Aorta (tissue), 5 donors: ENCODE results near the gene GREM1. TPM values are rescaled to one million over a fixed set of nuclear protein-coding genes. Genes with fewer than 3 reads are reported as not detected.

Source experiments
- ATAC-seq: fragments of 200-7000 bp; cut with Tn5 transposase; one replicate; pipeline ENCODE4 v1.9.1; 2022; ENCODE audit warnings: moderate library complexity; ENCODE audit not compliant: low FRiP score
- DNase-seq, 2 donors: peaks; one replicate each; pipeline ENCODE4 v3.0.0-alpha.2; 2020
- H3K27ac ChIP-seq, 2 donors: one replicate each; pipeline ENCODE4 v1.5.1; 2013; ENCODE audit warnings: low read length in 2 of 2, mild to moderate bottlenecking in 2 of 2, moderate library complexity in 2 of 2, control low read depth in 1 of 2, inconsistent platforms in 1 of 2, low read depth in 1 of 2
- H3K27me3 ChIP-seq, 2 donors: one replicate each; pipeline ENCODE4 v1.6.1; 2013; ENCODE audit warnings: control low read depth in 1 of 2, low read length in 1 of 2, mild to moderate bottlenecking in 1 of 2, moderate library complexity in 1 of 2; ENCODE audit not compliant: insufficient read depth in 2 of 2, control insufficient read depth in 1 of 2
- H3K36me3 ChIP-seq, 2 donors: one replicate each; pipeline ENCODE4 v1.6.1; 2013; ENCODE audit warnings: control low read depth in 1 of 2, low read length in 1 of 2, mild to moderate bottlenecking in 1 of 2; ENCODE audit not compliant: insufficient read depth in 2 of 2, control insufficient read depth in 1 of 2
- H3K4me1 ChIP-seq, 2 donors: one replicate each; pipeline ENCODE4 v1.6.1; 2013; ENCODE audit warnings: low read length in 2 of 2, control low read depth in 1 of 2, mild to moderate bottlenecking in 1 of 2, moderate library complexity in 1 of 2; ENCODE audit not compliant: insufficient read depth in 2 of 2, control insufficient read depth in 1 of 2
- H3K4me3 ChIP-seq, 2 donors: one replicate each; pipeline ENCODE4 v1.5.1; 2013; ENCODE audit warnings: low read length in 2 of 2, control low read depth in 1 of 2, mild to moderate bottlenecking in 1 of 2
- H3K9me3 ChIP-seq: one replicate; pipeline ENCODE4 v1.6.1; 2013; ENCODE audit warnings: mild to moderate bottlenecking, low read length; ENCODE audit not compliant: control insufficient read depth
- WGBS, 2 donors: extraction: QIAGEN DNeasy Blood & Tissue Kit; methylation state at CpG; one replicate each; pipeline ENCODE4 v1.1.7; 2013; 5-methylcytosine and 5-hydroxymethylcytosine counted together
- intact Hi-C, 2 donors: fragments of 100-400 bp; cut with DNase I; formaldehyde crosslinking; loops; one replicate each; pipeline versions ENCODE4 v1.14.2 to v1.15.0; 2022
- polyA plus RNA-seq, 2 donors: library from polyadenylated mRNA; stranded (reverse); fragments of 200-250 nt; gene quantifications; one replicate each; pipeline ENCODE4 v1.2.3, GENCODE V29; 2013
- total RNA-seq, 2 donors: library from RNA; stranded (reverse); fragmentation: NEBNext Ultra II Directional; extraction: Animal tissue kit (Norgen Biotek cat#: 25700); gene quantifications; one replicate each; pipeline ENCODE4 v1.2.1, GENCODE V29; 2021
- donor health status: healthy with polysubstance abuse.
- donor health status: Bipolar disorder and iron deficiency.
- donor health status: DM: no; HTN: no; CAD: no.
- donor health status: DM: no; HTN: no; CAD: no.
- donor health status: DM: yes; HTN: yes; CAD: no.

GREM1 gene
- total and polyA plus RNA-seq, 4 donors = under 0.01 to 35.5 (median 15.1) TPM

- Histone ChIP-seq H3K9me3 (no peaks in the 10 kb centered on the region), H3K27me3 (no peaks in the 10 kb centered on the region), H3K4me1 (no peaks in the 10 kb centered on the region), H3K27ac (no peak overlapping the region), H3K36me3 (no peaks in the 10 kb centered on the region), H3K4me3 (no peak overlapping the region)
- WGBS, 2 donors = 84 to 85% methylated on average over 2 of the region's 2 CpGs
- intact Hi-C loops = no loop called here
- ATAC-seq (no peak), DNase-seq (no peak)
These were observed 12.4 kb upstream of the GREM1 start for GRCh38 chr15:32705446-32705845.

GRCh38 chr15:32706704-32707103 is 11.1 kb upstream of the GREM1 start:
- no peak for DNase-seq
- Histone ChIP-seq H3K36me3 (no peaks in the 10 kb centered on the region), H3K4me3 (no peak overlapping the region), H3K4me1 (no peaks in the 10 kb centered on the region), H3K9me3 (no peaks in the 10 kb centered on the region), H3K27me3 (no peaks in the 10 kb centered on the region), H3K27ac (no peak overlapping the region)
- 22 to 40% methylated on average over 3 of the region's 3 CpGs for WGBS, 2 donors
- intact Hi-C loops = no loop called here
- no peak for ATAC-seq

GRCh38 chr15:32707436-32707835 is 10.4 kb upstream of the GREM1 start:
- 71 to 72% methylated on average over 6 of the region's 6 CpGs for WGBS, 2 donors
- H3K4me1 ChIP-seq = no peaks in the 10 kb centered on the region
- no peaks in the 10 kb centered on the region for H3K36me3 ChIP-seq
- no peak overlapping the region for H3K4me3 ChIP-seq
- DNase-seq = no peak
- ATAC-seq = no peak
- H3K9me3 ChIP-seq = no peaks in the 10 kb centered on the region
- intact Hi-C loops = no loop called here
- H3K27me3 ChIP-seq = no peaks in the 10 kb centered on the region
- H3K27ac ChIP-seq = no peak overlapping the region

GRCh38 chr15:32709295-32710033 is 8.3 kb upstream of the GREM1 start:
- no peak for ATAC-seq
- 69 to 75% methylated on average over 9 of the region's 9 CpGs for WGBS, 2 donors

GRCh38 chr15:32715276-32715675 is 2.5 kb upstream of the GREM1 start:
- intact Hi-C loops = no loop called here
- ATAC-seq (no peak), DNase-seq (no peak)
- 75 to 83% methylated on average over 4 of the region's 4 CpGs for WGBS, 2 donors
- no peaks in the 10 kb centered on the region for H3K9me3 ChIP-seq
- H3K27me3 ChIP-seq = peaks cover 0 to 2% of the 10 kb centered on the region in 2 donors
- no peak overlapping the region for H3K27ac ChIP-seq
- no peak overlapping the region for H3K4me3 ChIP-seq
- H3K4me1 ChIP-seq = no peaks in the 10 kb centered on the region
- no peaks in the 10 kb centered on the region for H3K36me3 ChIP-seq

More at GRCh38 chr15:32709295-32710033, 8.3 kb upstream of the GREM1 start:
- no peaks in the 10 kb centered on the region for H3K9me3 ChIP-seq
- intact Hi-C loops = no loop called here
- no peak for DNase-seq
- no peaks in the 10 kb centered on the region for H3K27me3 ChIP-seq
- H3K36me3 ChIP-seq = no peaks in the 10 kb centered on the region
- no peaks in the 10 kb centered on the region for H3K4me1 ChIP-seq
- no peak overlapping the region for H3K4me3 ChIP-seq
- H3K27ac ChIP-seq = no peak overlapping the region

- WGBS, 2 donors = 36 to 40% methylated on average over 13 of the region's 13 CpGs
- H3K9me3 ChIP-seq = no peaks in the 10 kb centered on the region
- H3K36me3 ChIP-seq = no peaks in the 10 kb centered on the region
- H3K4me1 ChIP-seq = no peaks in the 10 kb centered on the region
- ATAC-seq = no peak
- no peak overlapping the region for H3K27ac ChIP-seq
- DNase-seq = no peak
- intact Hi-C loops = no loop called here
- peaks cover 0 to 2% of the 10 kb centered on the region in 2 donors for H3K27me3 ChIP-seq
- H3K4me3 ChIP-seq = no peak overlapping the region
These were observed 1.4 kb upstream of the GREM1 start for GRCh38 chr15:32716216-32716914.

- no peak for ATAC-seq
- H3K27me3 ChIP-seq = peaks cover 0 to 2% of the 10 kb centered on the region in 2 donors
- intact Hi-C loops = no loop called here
- WGBS, 2 donors = 11 to 14% methylated on average over 21 of the region's 21 CpGs
- no peaks in the 10 kb centered on the region for H3K4me1 ChIP-seq
- H3K36me3 ChIP-seq = no peaks in the 10 kb centered on the region
- H3K9me3 ChIP-seq = no peaks in the 10 kb centered on the region
- no peak overlapping the region for H3K27ac ChIP-seq
- peak overlapping the region in 1 of 2 donors; percentile 35 for H3K4me3 ChIP-seq
- DNase-seq = no peak
These were observed 834 bp upstream of the GREM1 start for GRCh38 chr15:32716915-32717425.

- DNase-seq (peak in 1 of 2 donors; percentile 72), ATAC-seq (peak; percentile 20)
- intact Hi-C loops = no loop called here
- 1 to 2% methylated on average over 60 of the region's 60 CpGs for WGBS, 2 donors
- H3K9me3 ChIP-seq = no peaks in the 10 kb centered on the region
- peaks cover 0 to 2% of the 10 kb centered on the region in 2 donors for H3K27me3 ChIP-seq
- H3K27ac ChIP-seq = no peak overlapping the region
- H3K36me3 ChIP-seq = no peaks in the 10 kb centered on the region
- peak overlapping the region; percentile 22 to 35 for H3K4me3 ChIP-seq
- no peaks in the 10 kb centered on the region for H3K4me1 ChIP-seq
These were observed 520 bp downstream of the GREM1 start for GRCh38 chr15:32718227-32718820.
